ENCODE results near the gene MAP2K5.

The MAP2K5 gene

GRCh38 chr15:67852418-67852817, 309.9 kb downstream of the MAP2K5 start:
- no peak overlapping the region for H3K4me3 ChIP-seq (ENCODE audit: low read depth, low read length)
- in situ Hi-C loops (cut with HindIII; ENCODE audit: low sequenced_read_pairs), result no loop called here
- DNase-seq (ENCODE audit: low read depth, low spot score), result no peak
- TF ChIP-seq, protein P1, sequence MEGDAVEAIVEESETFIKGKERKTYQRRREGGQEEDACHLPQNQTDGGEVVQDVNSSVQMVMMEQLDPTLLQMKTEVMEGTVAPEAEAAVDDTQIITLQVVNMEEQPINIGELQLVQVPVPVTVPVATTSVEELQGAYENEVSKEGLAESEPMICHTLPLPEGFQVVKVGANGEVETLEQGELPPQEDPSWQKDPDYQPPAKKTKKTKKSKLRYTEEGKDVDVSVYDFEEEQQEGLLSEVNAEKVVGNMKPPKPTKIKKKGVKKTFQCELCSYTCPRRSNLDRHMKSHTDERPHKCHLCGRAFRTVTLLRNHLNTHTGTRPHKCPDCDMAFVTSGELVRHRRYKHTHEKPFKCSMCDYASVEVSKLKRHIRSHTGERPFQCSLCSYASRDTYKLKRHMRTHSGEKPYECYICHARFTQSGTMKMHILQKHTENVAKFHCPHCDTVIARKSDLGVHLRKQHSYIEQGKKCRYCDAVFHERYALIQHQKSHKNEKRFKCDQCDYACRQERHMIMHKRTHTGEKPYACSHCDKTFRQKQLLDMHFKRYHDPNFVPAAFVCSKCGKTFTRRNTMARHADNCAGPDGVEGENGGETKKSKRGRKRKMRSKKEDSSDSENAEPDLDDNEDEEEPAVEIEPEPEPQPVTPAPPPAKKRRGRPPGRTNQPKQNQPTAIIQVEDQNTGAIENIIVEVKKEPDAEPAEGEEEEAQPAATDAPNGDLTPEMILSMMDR (IDR thresholded peaks at IDR 0.05; ENCODE audit: low read depth, low read length), result no peak

GRCh38 chr15:67853454-67853853, 311.0 kb downstream of the MAP2K5 start:
- DNase-seq (ENCODE audit: low read depth, low spot score), result no peak
- in situ Hi-C loops (cut with HindIII; ENCODE audit: low sequenced_read_pairs), result no loop called here
- H3K4me3 ChIP-seq (ENCODE audit: low read depth, low read length), result no peak overlapping the region
- TF ChIP-seq, protein P1 (IDR thresholded peaks at IDR 0.05; ENCODE audit: low read depth, low read length), result no peak

DNA sequence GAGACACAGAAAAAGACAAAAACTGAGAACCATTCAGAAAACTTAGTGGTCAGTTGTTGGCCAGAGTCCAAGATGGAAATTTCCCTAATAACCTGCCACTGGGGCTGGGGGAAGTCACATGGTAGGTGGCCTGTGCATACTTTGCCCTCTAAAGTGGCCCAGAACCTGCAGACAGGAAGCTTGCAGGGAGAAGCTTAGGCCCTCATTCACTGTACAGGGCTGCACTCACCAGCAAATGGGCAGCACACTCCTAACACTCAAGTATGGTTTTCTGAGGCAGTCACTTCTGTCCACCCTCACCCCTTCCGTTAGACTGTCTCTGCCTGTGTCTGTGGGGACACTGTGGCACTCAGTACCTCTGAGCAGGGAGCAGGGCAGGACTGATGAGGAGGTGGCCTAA, 311.9 kb downstream of the MAP2K5 start:
- TF ChIP-seq, protein P1 (IDR thresholded peaks at IDR 0.05; ENCODE audit: low read depth, low read length), result no peak
- no peak for DNase-seq (ENCODE audit: low read depth, low spot score)
- no peak overlapping the region for H3K4me3 ChIP-seq (ENCODE audit: low read depth, low read length)
- in situ Hi-C loops (cut with HindIII; ENCODE audit: low sequenced_read_pairs), result no loop called here

- no peak for DNase-seq (ENCODE audit: low read depth, low spot score)
- in situ Hi-C loops (cut with HindIII; ENCODE audit: low sequenced_read_pairs), result no loop called here
- no peak overlapping the region for H3K4me3 ChIP-seq (ENCODE audit: low read depth, low read length)
- TF ChIP-seq, protein P1 (IDR thresholded peaks at IDR 0.05; ENCODE audit: low read depth, low read length), result no peak
Observed at GRCh38 chr15:67855842-67856241, 313.3 kb downstream of the MAP2K5 start.
